Retina (tissue), 1 donor: Measurements from ENCODE around the gene ZNF148.
"Not testable (repeated sequence)": the region's sequence is repeated elsewhere in the genome, so short reads cannot be mapped to it uniquely, and the experiment has no call there.

ENCODE experiments used
- DNase-seq: peaks from one replicate; pipeline ENCODE4 v3.0.0-alpha.2; 2016

The ZNF148 gene

GRCh38 chr3:125374996-125375941, at the start of gene ZNF148:
ZNF148 (minus strand) TSS chr3:125375325; CDS start chr3:125313640, 61,685 bp downstream.
- DNase-seq: peak; percentile 97

- no peak for DNase-seq
Measured at GRCh38 chr3:125418306-125418705, 43.2 kb upstream of the ZNF148 start.

GRCh38 chr3:125416235-125416634, 41.1 kb upstream of the ZNF148 start:
- no peak for DNase-seq

GRCh38 chr3:125414669-125415068, 39.5 kb upstream of the ZNF148 start:
- no peak for DNase-seq

GRCh38 chr3:125410922-125411321, 35.8 kb upstream of the ZNF148 start:
- DNase-seq: no peak

GRCh38 chr3:125406070-125406469, 30.9 kb upstream of the ZNF148 start:
- no peak for DNase-seq

- not testable (repeated sequence) for DNase-seq
Measured at GRCh38 chr3:125405515-125405914, 30.4 kb upstream of the ZNF148 start.

GRCh38 chr3:125403789-125404188, 28.7 kb upstream of the ZNF148 start:
- DNase-seq: no peak

GRCh38 chr3:125402639-125403038, 27.5 kb upstream of the ZNF148 start:
- DNase-seq: no peak

GRCh38 chr3:125401402-125401801, 26.3 kb upstream of the ZNF148 start:
- DNase-seq: no peak

GRCh38 chr3:125398952-125399351, 23.8 kb upstream of the ZNF148 start:
- DNase-seq: no peak

GRCh38 chr3:125395091-125395490, 20.0 kb upstream of the ZNF148 start:
- DNase-seq: no peak

- DNase-seq: no peak
Measured at GRCh38 chr3:125394406-125394805, 19.3 kb upstream of the ZNF148 start.

- DNase-seq: no peak
Measured at GRCh38 chr3:125389282-125389681, 14.2 kb upstream of the ZNF148 start.

- not testable (repeated sequence) for DNase-seq
Measured at GRCh38 chr3:125388369-125388768, 13.2 kb upstream of the ZNF148 start.

GRCh38 chr3:125386811-125387210, 11.7 kb upstream of the ZNF148 start:
- no peak for DNase-seq

- DNase-seq: no peak
Measured at GRCh38 chr3:125383744-125384143, 8.6 kb upstream of the ZNF148 start.

GRCh38 chr3:125382298-125382697, 7.2 kb upstream of the ZNF148 start:
- DNase-seq: no peak

GRCh38 chr3:125381743-125382142, 6.6 kb upstream of the ZNF148 start:
- DNase-seq: no peak

GRCh38 chr3:125381314-125381713, 6.2 kb upstream of the ZNF148 start:
- DNase-seq: no peak

- DNase-seq: no peak
Measured at GRCh38 chr3:125379483-125379882, 4.4 kb upstream of the ZNF148 start.

GRCh38 chr3:125378762-125379161, 3.6 kb upstream of the ZNF148 start:
- no peak for DNase-seq

- no peak for DNase-seq
Measured at GRCh38 chr3:125375950-125376679, 990 bp upstream of the ZNF148 start.

GRCh38 chr3:125374501-125374995, 577 bp downstream of the ZNF148 start:
- DNase-seq: peak; percentile 74
